ENCODE measurements around the gene TBRG1.

DNA sequence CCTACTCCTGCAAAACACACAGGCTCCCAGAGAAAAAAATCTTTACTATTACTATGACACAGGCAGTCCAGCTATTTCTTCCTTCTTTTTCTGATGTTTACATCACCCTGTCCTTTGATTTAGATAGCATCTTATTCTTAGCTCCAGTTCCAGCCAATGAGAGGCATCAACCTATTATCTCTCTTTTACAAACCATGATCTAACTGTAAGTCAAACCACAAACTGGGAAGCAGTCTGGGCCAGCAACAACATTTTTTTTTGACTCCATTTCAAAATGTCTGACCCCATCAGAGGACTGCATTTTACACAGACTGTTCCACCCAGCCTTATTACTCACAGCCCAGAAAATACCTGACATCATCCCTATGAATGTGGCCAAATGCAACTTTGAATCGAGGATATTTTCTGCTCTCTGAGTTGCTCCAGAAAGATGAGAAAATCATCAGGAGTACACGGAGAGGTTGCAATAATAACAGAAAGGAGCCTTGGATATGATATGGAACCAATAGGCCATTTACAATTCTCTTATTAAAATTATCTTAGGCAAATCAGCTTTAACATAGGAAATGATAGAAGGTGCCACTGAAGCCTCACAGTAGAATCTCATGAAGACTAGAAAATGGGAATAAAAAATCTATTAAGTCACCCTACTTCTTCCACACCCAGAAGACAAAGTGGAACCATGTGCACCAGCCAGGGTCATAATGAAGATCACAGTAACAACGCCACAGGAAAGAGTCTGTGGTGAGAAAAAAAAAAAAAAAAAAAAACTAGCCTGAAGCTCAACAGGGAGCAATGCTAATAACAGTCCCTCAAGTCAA, 21.2 kb downstream of the TBRG1 start:
- TF ChIP-seq, protein P1, sequence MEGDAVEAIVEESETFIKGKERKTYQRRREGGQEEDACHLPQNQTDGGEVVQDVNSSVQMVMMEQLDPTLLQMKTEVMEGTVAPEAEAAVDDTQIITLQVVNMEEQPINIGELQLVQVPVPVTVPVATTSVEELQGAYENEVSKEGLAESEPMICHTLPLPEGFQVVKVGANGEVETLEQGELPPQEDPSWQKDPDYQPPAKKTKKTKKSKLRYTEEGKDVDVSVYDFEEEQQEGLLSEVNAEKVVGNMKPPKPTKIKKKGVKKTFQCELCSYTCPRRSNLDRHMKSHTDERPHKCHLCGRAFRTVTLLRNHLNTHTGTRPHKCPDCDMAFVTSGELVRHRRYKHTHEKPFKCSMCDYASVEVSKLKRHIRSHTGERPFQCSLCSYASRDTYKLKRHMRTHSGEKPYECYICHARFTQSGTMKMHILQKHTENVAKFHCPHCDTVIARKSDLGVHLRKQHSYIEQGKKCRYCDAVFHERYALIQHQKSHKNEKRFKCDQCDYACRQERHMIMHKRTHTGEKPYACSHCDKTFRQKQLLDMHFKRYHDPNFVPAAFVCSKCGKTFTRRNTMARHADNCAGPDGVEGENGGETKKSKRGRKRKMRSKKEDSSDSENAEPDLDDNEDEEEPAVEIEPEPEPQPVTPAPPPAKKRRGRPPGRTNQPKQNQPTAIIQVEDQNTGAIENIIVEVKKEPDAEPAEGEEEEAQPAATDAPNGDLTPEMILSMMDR (IDR thresholded peaks at IDR 0.05 in 4 of 5, conservative IDR thresholded peaks at IDR 0.05 in 1 of 5) = no peak
- no peak for TF ChIP-seq POLR2A (IDR thresholded peaks at IDR 0.05)

Measured in gastrocnemius medialis (tissue), 4 donors.